Umbilical cord (tissue), 2 donors: ENCODE measurements around the gene PPP1R10. TPM values are rescaled to one million over a fixed set of nuclear protein-coding genes. Genes with fewer than 3 reads are reported as not detected.
A peak's percentile ranks its signal among the peaks of the same experiment; 100 is the strongest.

Experiments used
- DNase-seq: peaks from one replicate; pipeline ENCODE4 v3.0.0-alpha.2; 2015; ENCODE audit warnings: low spot score
- total RNA-seq: library from RNA; depleted of rRNA; stranded (reverse); fragments of >200 nt; gene quantifications from one replicate; pipeline ENCODE4 v1.2.3, GENCODE V29; 2014; ENCODE audit warnings: low replicate concordance; ENCODE audit not compliant: insufficient read depth

Gene PPP1R10
- total RNA-seq, 1 donor from 2014 or later = 11.3 TPM

- no peak for DNase-seq
These were observed 18.0 kb downstream of the PPP1R10 start for GRCh38 chr6:30598912-30599624.

- DNase-seq = peak; percentile 84
These were observed 19.5 kb downstream of the PPP1R10 start for GRCh38 chr6:30597315-30598144.

- DNase-seq = no peak
These were observed 24.8 kb downstream of the PPP1R10 start for GRCh38 chr6:30592287-30592686.

- peak; percentile 92 for DNase-seq
These were observed 26.0 kb downstream of the PPP1R10 start for GRCh38 chr6:30591008-30591407.

GRCh38 chr6:30590509-30590908 is 26.5 kb downstream of the PPP1R10 start:
- no peak for DNase-seq

- no peak for DNase-seq
These were observed 27.2 kb downstream of the PPP1R10 start for GRCh38 chr6:30589754-30590358.

GRCh38 chr6:30583921-30584320 is 33.1 kb downstream of the PPP1R10 start:
- no peak for DNase-seq

GRCh38 chr6:30578051-30578450 is 39.0 kb downstream of the PPP1R10 start:
- no peak for DNase-seq

- no peak for DNase-seq
These were observed 43.9 kb downstream of the PPP1R10 start for GRCh38 chr6:30573113-30573512.

- no peak for DNase-seq
These were observed 44.9 kb downstream of the PPP1R10 start for GRCh38 chr6:30572148-30572547.

GRCh38 chr6:30571762-30572082 is 45.3 kb downstream of the PPP1R10 start:
- DNase-seq = no peak

GRCh38 chr6:30571075-30571761 is 45.8 kb downstream of the PPP1R10 start, which contains the start of gene ABCF1:
Gene ABCF1 (plus strand): TSS chr6:30571442. CDS start chr6:30571488, 46 bp downstream.
- peak; percentile 98 for DNase-seq

- DNase-seq = no peak
These were observed 46.3 kb downstream of the PPP1R10 start for GRCh38 chr6:30570740-30571074.

- no peak for DNase-seq
These were observed 46.8 kb downstream of the PPP1R10 start for GRCh38 chr6:30570263-30570662.

GRCh38 chr6:30568245-30568644 is 48.8 kb downstream of the PPP1R10 start:
- DNase-seq = no peak

- no peak for DNase-seq
These were observed 51.3 kb downstream of the PPP1R10 start for GRCh38 chr6:30565772-30566171.

GRCh38 chr6:30564114-30564513 is 52.9 kb downstream of the PPP1R10 start:
- DNase-seq = no peak

- no peak for DNase-seq
These were observed 54.3 kb downstream of the PPP1R10 start for GRCh38 chr6:30562470-30563425.

GRCh38 chr6:30560930-30561329 is 56.1 kb downstream of the PPP1R10 start:
- DNase-seq = no peak

- no peak for DNase-seq
These were observed 59.4 kb downstream of the PPP1R10 start for GRCh38 chr6:30557683-30557981.
